Measurements from ENCODE around the gene SOX12.

DNA sequence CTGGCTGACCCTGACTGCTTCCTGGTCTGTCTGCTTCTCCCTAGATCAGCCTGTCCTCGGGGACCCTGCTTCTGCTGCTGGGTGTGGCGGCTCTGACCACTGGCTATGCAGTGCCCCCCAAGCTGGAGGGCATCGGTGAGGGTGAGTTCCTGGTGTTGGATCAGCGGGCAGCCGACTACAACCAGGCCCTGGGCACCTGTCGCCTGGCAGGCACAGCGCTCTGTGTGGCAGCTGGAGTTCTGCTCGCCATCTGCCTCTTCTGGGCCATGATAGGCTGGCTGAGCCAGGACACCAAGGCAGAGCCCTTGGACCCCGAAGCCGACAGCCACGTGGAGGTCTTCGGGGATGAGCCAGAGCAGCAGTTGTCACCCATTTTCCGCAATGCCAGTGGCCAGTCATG lies 27.8 kb downstream of the SOX12 start:
- TF ChIP-seq CTCF (IDR thresholded peaks at IDR 0.05; ENCODE audit: insufficient read depth, low read length, poor library complexity, severe bottlenecking) (no peak), EZH2phosphoT487 (conservative IDR thresholded peaks at IDR 0.05; ENCODE audit: low read length) (no peak)
